Activated CD4-positive, alpha-beta T cell treated with anti-CD3 and anti-CD28 coated beads, Interleukin-2, amount 50 U/mL, for 4 hours (primary cell): ENCODE measurements around the gene CARD8.
"Not testable (repeated sequence)": the region's sequence is repeated elsewhere in the genome, so short reads cannot be mapped to it uniquely, and the experiment has no call there.

ENCODE experiments used
- DNase-seq, 2 experiments: peaks; one replicate each; pipeline ENCODE4 v3.0.0-alpha.2; 2020

CARD8 gene, protein sequence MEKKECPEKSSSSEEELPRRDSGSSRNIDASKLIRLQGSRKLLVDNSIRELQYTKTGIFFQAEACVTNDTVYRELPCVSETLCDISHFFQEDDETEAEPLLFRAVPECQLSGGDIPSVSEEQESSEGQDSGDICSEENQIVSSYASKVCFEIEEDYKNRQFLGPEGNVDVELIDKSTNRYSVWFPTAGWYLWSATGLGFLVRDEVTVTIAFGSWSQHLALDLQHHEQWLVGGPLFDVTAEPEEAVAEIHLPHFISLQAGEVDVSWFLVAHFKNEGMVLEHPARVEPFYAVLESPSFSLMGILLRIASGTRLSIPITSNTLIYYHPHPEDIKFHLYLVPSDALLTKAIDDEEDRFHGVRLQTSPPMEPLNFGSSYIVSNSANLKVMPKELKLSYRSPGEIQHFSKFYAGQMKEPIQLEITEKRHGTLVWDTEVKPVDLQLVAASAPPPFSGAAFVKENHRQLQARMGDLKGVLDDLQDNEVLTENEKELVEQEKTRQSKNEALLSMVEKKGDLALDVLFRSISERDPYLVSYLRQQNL

DNA sequence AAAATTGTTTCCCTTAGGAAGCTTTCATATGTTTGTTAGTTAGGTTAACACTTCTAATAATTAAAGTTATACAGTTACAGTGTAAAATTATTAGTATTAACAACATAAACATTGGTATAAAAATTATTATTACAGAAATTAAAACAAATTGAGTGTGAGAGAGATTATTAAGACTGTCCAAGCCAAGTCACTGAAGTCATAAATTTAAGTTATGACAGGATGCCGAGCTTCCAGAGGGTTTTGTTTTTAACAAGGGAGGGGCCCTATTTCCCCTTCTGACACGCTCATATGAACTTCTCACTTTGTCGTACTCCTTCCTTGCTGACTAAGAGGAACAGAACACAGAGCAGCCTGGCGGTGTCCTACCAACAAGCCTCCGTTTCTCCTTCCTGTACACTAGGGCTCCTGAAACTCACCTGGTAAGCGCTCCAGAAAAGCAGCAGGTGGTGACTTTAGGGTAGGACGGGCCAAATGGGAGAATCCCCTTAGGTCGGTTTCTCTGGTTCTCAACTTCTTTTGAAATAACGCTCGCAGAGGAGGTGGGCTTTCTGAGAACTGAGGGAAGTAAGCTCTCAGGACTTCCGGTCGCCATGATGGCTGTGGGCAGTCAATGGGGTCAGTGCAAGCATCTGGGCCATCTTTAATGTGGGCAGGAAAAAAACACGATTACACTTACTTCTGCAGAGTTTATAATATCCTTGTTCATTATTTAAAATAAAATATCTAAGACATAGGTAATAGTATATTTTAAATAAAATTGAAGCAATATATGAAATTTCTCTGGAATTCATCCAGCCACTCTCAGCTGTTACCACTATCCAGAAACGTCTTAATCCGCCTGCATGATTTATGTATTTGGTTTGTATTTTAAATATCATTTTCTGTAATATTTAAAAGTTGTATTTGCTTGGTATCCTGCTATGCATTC lies at the start of gene CARD8:
TSS of gene CARD8 (minus strand) at position 537 of the 928 bp plus-strand sequence. CDS start 14,892 bp downstream, outside the sequence.
- DNase-seq: peak; percentile 77

DNA sequence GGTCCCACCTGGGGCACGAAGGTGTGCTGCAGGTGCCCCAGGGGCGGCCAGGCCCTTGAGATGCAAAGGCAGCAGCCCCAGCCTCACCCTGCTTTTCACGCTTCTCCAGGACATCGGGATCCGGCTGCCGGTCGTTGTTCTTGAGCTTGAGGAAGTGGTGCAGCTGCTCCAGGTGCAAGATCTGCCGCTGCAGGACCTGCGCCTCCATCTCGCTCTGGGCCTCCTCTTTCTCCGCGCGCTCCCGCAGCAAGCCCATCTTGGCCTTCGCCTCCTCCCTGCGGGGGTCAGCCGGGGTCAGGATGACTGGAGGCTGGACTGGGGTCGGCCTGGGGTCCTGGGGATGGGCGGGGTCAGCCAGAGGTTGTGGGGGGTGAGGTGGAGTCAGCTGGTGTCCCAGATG lies 48.2 kb upstream of the CARD8 start:
- DNase-seq: no peak

DNA sequence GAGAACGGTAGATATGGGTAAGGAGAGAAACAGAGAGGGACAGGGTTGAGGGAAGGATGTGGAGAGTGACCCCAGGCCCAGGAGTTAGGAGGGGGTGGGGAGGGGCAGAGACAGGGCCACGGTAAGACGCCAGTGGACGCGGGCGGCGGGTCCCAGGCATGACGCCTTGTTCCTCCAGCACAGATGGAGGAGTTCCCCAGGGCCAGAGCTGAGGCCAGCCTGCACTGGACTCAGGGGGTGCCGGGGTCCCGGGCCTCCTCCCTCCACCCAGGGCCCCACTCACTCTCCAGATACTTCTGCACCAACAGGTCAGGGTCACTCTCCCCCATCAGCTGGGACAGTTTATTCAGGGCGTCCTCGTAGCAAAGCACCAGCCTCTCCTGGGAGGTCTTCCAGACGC lies 47.7 kb upstream of the CARD8 start:
- DNase-seq: no peak

DNA sequence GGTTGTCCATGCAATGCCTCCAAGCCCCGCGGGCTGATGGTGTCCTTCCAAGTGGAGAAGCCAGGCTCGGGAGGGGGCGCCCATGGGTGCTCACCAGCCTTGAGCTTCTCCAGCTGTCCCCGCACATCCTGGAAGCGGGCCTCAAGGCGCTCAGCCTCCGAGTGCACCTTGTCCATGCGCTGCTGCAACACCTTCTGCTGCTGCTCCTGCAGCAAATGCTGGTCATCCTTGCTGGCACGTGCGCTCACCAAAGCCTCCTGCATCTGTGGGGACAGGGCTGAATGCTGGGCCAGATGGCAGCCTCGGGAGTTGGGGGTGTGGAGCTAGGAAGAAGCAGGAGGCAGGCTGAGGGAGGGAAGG lies 46.9 kb upstream of the CARD8 start:
- no peak for DNase-seq

DNA sequence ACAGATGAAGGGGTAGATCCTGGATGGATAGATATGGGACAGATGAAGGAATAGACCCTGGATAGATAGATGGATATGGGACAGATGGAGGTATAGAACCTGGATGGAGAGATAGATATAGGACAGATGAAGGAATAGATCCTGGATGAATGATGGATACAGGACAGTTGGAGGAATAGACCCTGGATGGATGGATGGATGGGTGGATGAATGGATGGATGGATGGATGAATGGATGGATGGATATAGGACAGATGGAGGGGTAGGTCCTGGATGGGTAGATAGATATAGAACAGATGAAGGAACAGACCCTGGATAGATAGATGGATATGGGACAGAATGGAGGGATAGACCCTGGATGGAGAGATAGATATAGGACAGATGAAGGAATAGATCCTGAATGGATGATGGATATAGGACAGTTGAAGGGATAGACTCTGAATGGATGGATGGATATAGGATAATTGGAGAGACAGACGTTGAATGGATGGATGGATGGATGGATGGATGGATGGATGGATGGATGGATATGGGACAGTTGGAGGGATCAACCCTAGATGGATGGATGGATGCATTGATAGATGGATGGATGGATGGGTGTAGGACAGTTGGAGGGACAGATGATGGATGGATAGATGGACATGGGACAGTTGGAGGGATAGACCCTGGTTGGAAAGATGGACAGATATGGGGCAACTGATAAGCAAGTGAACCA lies 46.3 kb upstream of the CARD8 start:
- DNase-seq: no peak

DNA sequence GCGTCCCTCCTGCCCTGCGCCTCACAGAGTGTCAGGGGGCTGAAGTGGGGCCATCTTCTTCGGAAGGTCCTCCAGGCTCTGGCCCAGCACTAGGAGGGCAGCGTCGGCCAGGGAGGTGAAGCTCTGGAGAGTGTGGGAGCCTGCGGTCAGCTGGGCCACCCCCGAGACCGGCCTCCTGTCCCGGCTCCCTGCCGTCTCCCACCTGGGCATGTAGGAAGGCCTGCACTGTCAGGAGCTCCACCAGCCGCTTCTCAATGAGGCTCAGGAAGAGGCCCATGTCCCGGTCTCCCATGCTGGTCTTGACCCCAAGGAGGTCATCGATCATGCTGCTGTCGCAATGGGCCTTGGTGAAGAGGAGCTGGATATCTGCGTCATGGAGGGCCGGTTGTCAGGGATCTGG lies 42.3 kb upstream of the CARD8 start:
- no peak for DNase-seq

DNA sequence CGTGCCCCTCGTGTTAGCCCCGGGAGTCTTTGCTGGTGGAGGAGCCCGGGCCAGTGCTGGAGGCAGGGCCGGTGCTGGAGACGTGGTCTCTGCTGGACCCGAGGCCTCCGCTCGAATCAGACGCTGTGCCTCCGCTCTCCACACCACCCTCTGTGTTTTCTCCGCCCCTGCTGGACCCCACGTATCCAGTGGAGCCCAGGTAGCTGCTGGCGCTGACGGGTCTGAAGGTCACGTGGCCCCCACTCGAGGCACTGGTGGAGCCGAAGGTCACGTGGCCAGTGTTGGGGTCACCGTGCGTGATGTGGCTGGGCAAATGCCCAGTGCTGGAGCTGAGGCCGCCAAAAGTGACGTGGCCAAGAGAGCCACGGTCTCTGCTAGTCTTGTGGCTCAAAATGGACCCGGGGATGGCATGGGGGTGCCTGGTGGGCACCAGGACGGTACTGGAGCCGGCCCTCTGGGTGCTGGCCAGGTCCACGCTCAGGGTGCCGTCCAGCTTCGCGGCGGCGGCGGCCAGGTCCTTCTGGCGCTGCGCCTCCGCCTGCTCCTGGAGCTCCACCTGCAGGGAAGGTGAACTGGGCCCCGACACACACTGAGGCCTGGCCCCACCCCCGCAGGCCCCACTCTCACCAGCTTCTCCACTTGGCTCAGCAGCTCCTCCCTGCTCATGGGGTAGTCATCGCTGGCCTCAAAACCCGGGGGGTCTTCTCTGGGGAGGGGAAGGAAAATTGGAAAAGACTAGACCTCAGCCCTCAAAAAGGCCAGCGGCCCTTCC lies 41.4 kb upstream of the CARD8 start:
- no peak for DNase-seq

DNA sequence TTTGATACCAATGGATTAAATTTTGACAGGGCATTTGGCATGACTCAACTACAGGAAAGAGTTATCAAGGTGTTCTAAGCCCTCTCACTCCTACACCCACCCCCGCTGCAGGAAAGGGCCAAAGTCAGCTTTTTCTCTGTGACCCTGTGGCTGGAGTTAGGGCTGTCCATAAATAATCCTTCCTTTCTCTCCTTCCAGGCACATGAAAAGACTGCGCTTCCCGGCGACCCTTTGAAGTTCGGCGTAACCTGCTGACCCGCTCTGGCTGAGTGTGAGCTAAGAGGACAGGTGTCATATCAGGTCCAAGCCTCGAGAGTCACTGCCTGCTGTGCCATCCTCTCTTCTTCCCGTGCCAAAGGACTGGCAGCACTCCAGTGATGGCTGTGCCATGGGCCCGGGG lies 39.7 kb upstream of the CARD8 start:
- DNase-seq: no peak

DNA sequence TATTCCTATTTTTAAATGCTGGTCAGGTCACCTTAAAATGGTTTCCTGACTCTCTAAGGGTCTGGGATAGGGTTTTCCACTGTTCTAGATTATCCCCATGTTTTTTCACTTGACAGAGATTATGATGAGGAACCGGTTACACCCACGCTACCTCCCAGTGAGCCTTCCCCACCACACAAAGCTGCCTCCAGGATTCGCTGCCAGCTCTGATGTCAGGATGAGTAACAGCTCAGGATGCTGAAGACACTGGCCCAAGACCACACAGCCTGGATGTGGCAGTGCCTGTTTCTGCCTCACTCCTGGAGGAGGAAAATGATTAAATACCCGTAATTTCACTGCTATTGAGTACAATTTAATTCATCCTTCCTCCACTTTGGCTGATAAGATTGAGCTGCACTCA lies 37.1 kb upstream of the CARD8 start:
- no peak for DNase-seq

DNA sequence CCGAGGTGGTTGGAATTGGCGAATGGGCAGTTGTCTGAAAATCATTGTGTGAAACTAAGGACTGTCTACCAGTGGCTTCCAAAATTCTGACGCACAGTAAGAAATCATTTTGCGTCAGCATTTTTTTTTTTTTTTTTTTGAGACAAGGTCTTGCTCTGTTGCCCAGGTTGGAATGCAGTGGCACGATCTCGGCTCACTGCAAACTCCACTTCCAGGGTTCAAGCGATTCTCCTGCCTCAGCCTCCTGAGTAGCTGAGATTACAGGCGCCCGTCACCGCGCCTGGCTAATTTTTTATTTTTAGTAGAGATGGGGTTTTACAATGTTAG lies 35.7 kb upstream of the CARD8 start:
- DNase-seq: not testable (repeated sequence)

DNA sequence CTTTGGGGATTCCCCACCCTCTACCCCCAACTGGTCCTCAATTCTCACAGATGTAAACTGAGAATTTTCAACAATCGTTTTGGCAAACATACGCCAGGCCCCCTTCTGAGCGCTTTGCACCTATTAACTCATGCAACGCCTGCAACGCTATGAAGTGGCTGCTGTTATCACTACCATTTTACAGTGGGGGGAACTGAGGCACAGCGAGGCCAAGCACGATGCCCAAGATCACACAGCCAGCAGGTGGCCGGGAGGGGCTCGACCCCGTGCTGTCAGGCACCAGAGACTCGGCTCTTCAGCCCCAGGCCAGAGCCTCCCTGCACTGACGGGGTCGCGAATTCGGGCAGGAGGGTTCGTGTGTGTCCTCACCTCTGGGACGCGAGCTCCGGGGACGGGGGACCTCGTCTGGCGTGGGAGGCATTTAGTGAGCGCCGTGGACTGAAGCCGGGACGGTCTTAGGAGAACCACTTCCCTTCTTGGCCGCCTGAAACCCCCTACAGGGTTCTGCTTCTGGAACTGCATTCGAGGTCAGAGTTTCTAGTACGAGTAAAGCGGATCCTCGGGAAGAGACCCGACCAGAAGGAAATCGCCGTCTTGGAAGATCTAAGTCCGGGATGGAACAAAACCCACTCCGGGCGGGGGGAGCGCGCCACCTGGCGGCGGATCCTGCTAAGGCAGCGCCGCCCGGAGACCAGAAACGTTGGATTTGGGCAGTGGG lies 35.2 kb upstream of the CARD8 start:
- peak; percentile 37 to 47 for DNase-seq

DNA sequence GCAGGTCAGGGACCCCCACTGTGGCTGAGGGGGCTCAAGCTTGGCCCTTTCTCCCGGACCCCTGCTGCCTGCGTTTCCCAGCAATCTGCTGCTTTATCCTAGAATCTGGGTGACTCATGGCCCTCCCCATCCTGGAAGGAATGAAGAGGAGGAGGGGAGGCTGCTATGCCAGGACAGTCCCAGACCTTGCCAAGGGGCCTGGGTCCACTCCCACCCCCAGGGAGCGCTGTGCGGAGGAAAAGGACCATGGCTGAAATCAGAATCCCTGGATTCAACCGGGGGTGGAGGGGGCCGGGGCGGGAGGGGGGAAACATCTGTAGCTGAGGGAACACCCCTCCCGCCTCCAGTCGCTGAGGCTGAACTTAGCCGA lies 34.7 kb upstream of the CARD8 start:
- DNase-seq: no peak

DNA sequence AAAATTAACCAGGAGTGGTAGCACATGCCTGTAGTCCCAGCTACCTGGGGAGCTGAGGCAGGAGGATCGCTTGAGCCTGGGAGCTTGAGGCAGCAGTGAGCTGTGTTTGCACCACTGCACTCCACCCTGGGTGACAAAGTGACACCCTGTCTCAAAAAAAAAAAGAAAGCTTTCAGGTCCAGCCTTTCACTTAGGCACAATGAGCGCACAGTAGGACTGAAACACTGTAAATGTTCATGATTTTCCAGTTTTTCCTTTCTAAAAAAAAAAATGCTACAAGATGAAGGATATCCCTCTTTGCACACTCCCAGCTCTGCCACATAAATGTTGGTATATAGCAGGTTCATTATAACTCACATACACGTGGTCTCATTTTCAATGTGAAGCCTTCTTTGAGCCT lies 32.0 kb upstream of the CARD8 start:
- no peak for DNase-seq

DNA sequence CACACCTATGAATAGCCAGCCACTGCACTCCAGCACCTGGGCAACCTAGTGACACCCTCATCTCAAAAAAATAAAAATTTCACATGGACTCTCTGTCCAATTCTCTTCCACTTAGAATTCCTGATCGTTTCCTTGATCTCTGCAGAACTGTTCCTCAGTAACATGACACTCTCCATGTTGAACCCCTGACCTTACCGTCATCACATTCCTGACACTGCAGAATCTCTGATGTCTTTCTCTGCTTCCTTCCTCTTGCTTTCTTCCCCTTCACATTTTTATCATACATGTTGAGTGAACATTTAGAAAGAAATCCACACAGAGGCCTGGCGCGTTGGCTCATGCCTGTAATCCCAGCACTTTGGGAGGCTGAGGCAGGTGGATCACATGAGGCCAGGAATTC lies 29.2 kb upstream of the CARD8 start:
- no peak for DNase-seq

DNA sequence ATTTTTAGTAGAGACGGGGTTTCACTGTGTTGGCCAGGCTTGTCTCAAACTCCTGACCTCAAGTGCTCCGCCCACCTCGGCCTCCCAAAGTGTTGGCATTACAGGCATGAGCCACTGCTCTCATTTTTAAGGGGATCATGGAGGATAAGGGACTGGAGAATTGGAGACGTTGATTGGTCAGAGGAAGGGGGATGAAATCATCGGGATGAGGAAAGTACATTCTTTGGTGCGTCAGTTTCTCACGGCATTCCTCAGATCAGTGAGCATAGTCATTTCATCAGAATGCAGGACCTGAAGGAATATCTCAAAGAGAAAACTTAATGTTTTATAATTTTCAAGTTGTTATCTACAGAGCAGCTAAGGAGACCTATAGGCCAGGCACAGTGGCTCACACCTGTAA lies 28.2 kb upstream of the CARD8 start:
- no peak for DNase-seq

DNA sequence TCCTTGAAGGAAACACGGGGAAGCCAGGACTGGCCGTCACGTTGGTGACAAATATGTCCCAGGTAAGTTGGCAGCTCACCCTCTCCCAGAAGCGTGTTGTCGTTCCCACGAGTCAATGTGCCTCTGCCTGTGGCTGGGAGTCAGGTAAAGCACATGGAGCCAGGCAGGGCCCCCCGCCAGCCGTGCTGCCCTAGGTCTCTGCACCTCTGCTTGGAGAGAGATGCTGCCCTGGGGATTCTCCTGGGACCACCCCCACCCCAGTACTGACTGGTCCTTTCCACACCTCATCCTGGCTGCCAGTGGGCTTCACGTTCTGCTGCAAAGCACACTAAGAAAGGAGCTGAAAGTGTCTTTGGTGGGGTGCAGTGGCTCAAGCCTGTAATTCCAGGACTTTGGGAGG lies 24.0 kb upstream of the CARD8 start:
- no peak for DNase-seq

DNA sequence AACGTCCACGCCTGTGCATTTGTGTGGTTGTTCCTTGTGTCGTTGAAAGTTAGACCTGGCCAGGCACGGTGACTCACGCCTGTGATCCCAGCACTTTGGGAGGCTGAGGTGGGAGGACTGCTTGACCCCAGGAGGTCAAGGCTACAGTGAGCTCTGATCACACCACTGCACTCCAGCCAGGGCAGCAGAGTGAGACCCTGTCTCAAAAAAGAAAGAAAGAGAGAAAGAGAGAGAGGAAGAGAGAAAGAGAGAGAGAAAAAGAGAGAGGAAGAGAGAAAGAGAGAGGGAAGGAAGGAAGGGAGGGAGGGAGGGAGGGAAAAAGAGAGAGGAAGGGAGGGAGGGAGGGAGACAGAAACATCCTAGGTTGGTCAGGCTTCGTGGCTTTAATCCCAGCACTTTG lies 19.2 kb upstream of the CARD8 start:
- no peak for DNase-seq

DNA sequence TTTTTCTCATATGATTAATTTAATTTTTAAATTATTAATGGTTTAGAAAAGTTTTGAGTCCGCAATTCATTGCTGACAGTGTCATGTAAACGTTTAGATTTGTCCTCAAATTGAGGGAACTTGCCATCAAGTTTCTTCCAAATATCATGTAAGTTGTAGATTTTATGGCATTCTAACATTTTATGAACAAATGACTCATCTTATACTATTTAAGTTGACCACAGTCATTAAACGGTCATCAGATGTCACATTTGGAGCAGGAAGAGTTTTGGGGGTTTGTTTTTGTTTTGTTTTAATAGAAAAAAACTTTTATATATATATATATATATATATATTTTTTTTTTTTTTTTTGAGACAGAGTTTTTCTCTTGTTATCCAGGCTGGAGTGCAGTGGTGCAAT lies 18.5 kb upstream of the CARD8 start:
- no peak for DNase-seq

DNA sequence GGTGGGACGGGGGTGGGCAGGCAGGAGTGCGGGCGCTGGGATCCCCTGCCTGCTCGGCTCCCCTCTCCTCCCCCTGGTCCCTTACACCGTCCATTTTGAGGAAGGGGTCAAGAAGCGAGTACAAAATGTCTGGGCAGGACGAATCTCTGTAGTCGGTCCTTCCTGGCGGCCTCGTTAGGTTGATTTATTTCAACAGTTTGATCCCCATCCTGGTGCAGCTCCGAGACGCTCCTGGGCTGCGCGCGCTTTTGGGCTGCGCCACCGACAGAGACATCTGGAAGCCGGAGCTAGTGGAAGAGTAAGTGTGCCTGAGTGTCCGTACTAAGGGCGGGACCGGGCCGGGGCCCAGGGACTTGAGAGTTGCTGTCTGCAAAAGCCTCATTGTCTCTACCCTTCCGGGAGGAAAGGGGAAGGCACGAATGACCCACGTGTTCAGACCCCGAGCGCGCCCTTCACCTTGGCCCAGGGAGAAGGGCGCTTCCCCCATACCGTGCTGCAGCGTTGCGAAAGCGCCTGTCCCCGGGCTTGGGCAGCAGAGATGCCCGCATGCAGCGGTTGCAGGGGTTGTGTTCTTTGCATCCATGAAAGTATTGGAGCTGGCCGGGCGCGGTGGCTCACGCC lies 15.9 kb upstream of the CARD8 start:
- DNase-seq: no peak

DNA sequence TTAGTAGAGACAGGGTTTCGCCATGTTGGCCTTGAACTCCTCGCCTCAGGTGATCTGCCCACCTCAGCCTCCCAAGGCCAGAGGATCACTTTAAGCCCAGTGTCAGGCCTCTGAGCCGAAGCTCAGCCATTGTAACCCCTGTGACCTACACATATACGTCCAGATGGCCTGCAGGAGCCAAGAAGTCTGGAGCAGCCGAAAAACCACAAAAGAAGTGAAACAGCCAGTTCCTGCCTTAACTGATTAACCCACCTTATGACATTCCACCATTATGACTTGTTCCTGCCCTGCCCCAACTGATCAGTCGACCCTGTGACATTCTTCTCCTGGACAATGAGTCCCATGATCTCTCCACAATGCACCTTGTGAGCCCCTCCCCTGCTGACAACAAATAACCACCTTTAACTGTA lies 13.9 kb upstream of the CARD8 start:
- DNase-seq: not testable (repeated sequence)

DNA sequence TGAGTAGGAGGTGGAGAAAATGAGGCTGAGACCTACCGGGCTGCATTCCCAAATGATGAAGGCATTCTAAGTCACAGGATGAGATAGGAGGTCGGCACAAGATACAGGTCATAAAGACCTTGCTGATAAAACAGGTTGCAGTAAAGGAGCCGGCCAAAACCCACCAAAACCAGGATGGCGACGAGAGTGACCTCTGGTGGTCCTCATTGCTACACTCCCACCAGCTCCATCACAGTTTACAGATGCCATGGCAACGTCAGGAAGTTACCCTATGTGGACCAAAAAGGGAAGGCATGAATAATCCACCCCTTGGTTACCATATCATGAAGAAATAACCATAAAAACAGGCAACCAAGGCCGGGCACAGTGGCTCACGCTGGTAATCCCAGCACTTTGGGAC lies 9.6 kb upstream of the CARD8 start:
- not testable (repeated sequence) for DNase-seq

DNA sequence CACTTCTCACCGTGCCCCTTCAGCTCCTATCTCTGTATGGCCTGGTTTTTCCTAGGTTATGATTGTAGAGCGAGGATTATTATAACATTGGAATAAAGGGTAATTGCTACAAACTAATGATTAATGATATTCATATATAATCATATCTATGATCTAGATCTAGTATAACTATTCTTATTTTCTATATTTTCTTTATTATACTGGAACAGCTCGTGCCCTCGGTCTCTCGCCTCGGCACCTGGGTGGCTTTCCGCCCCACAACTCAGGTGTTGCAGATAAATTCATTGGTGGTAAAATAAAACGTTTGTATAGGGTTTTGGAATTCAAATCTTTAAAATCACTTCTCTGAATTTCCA lies 4.6 kb upstream of the CARD8 start:
- not testable (repeated sequence) for DNase-seq
